HepG2 (cell line): Measurements from ENCODE around the gene YIPF3. TPM values are rescaled to one million over a fixed set of nuclear protein-coding genes. Genes with fewer than 3 reads are reported as not detected.

Experiments used
- ATAC-seq: fragments of 200-7000 bp; cut with Tn5 transposase; 3 replicates; pipeline ENCODE4 v1.9.1; 2020; ENCODE audit warnings: mild to moderate bottlenecking, moderate library complexity
- BruUV-seq: library from RNA; stranded (reverse); fragments of 400-500 nt; replicated peaks from 2 replicates; lab custom pipeline; 2021; lab: Mats Ljungman, UMichigan
- CTCF ChIA-PET: fragments of 300-600 bp; formaldehyde crosslinking; extraction: SDS; loops from one replicate; lab custom pipeline; 2021; ENCODE audit warnings: low total read pairs, inconsistent platforms, low intra/inter-chr PET ratio; lab: Yijun Ruan, JAX
- POLR2A ChIA-PET: fragments of 350-600 bp; sonication (Branson Sonifier 250); formaldehyde crosslinking; loops from one replicate; lab custom pipeline; 2020; ENCODE audit warnings: antibody characterized with exemption, inconsistent platforms; lab: Yijun Ruan, JAX
- DNase-seq: peaks from one replicate; pipeline ENCODE4 v3.0.0-alpha.2; 2015; ENCODE audit warnings: low spot score
- FAIRE-seq: peaks from 3 replicates; lab custom pipeline; 2011; peaks lifted over from hg19 to GRCh38; lab: Jason Lieb, UNC
- H2AFZ ChIP-seq: one replicate; pipeline ENCODE4 v1.6.1; 2011; ENCODE audit warnings: low read length, inconsistent platforms
- H3K27ac ChIP-seq: fragments of 300-600 bp; 3 replicates; pipeline ENCODE4 v1.8.0; 2011; ENCODE audit warnings: mixed run types, mild to moderate bottlenecking, mixed read lengths, low read length, inconsistent platforms; ENCODE audit not compliant: insufficient read depth; ENCODE audit errors: extremely low read length
- H3K27me3 ChIP-seq, 2 experiments: fragments of 200-600 bp in 1 of 2; 2 replicates in 1 of 2; 3 replicates in 1 of 2; pipeline versions ENCODE4 v1.6.0 to v1.8.0; 2011; ENCODE audit warnings: low read length in 2 of 2, mild to moderate bottlenecking in 2 of 2, moderate library complexity in 2 of 2, inconsistent platforms in 1 of 2; ENCODE audit not compliant: insufficient read depth in 2 of 2, control insufficient read depth in 1 of 2
- H3K36me3 ChIP-seq, 2 experiments: fragments of 200-600 bp in 1 of 2; replicated peaks in 1 of 2; 2 replicates in 1 of 2; 3 replicates in 1 of 2; pipeline versions ENCODE4 v1.5.1 to v1.8.0; 2011; ENCODE audit warnings: low read length in 2 of 2, inconsistent platforms in 1 of 2; ENCODE audit not compliant: insufficient read depth in 2 of 2, control insufficient read depth in 1 of 2
- H3K4me1 ChIP-seq: 2 replicates; pipeline ENCODE4 v1.5.1; 2012; ENCODE audit warnings: low read length, inconsistent platforms; ENCODE audit not compliant: insufficient read depth
- H3K4me2 ChIP-seq: 2 replicates; pipeline ENCODE4 v1.6.0; 2011; ENCODE audit warnings: low read depth, low read length, inconsistent platforms
- H3K4me3 ChIP-seq, 3 experiments: fragments of 200-600 bp in 1 of 3; sonication (generic), shearing (Covaris generic) in 1 of 3; replicated peaks in 1 of 3; 2 replicates each; pipeline ENCODE4 v1.5.1; 2011 to 2016; ENCODE audit warnings: low read length in 3 of 3, inconsistent platforms in 2 of 3, low read depth in 2 of 3, mild to moderate bottlenecking in 2 of 3, control low read depth in 1 of 3, mixed read lengths in 1 of 3; ENCODE audit not compliant: insufficient read depth in 1 of 3
- H3K79me2 ChIP-seq: one replicate; pipeline ENCODE4 v1.6.1; 2011; ENCODE audit warnings: low read length, inconsistent platforms; ENCODE audit not compliant: insufficient read depth
- H3K9ac ChIP-seq: 2 replicates; pipeline ENCODE4 v1.6.0; 2011; ENCODE audit warnings: mild to moderate bottlenecking, low read depth, low read length, inconsistent platforms; ENCODE audit not compliant: insufficient read depth
- H3K9me3 ChIP-seq: 2 replicates; pipeline ENCODE4 v1.5.1; 2012; ENCODE audit warnings: mild to moderate bottlenecking, low read length
- H4K20me1 ChIP-seq: 2 replicates; pipeline ENCODE4 v1.6.0; 2011; ENCODE audit warnings: inconsistent platforms, mild to moderate bottlenecking, low read length, moderate library complexity; ENCODE audit not compliant: insufficient read depth
- CCAR2 ChIP-seq: fragments of 200-400 bp; formaldehyde crosslinking; optimal IDR thresholded peaks from 2 replicates; pipeline ENCODE3; 2018; ENCODE audit warnings: low read depth, mild to moderate bottlenecking, low read length, moderate library complexity
- DNMT3B ChIP-seq: conservative IDR thresholded peaks from 2 replicates; pipeline ENCODE4 v1.6.1; 2016; ENCODE audit warnings: missing biosample characterization, control low read depth
- EED ChIP-seq: sonication (generic); formaldehyde crosslinking; IDR thresholded peaks from 2 replicates; pipeline ENCODE4 v1.5.0; 2020; ENCODE audit warnings: mild to moderate bottlenecking, missing genetic modification reagents
- GZF1 ChIP-seq: sonication (generic); formaldehyde crosslinking; IDR thresholded peaks from 2 replicates; pipeline ENCODE4 v1.5.1; 2020; ENCODE audit warnings: mild to moderate bottlenecking, missing genetic modification reagents
- MIER3 ChIP-seq: IDR thresholded peaks from 2 replicates; pipeline ENCODE4 v1.6.1; 2016; ENCODE audit warnings: missing compliant biosample characterization, borderline replicate concordance
- PITX1 ChIP-seq: sonication (generic); formaldehyde crosslinking; IDR thresholded peaks from 2 replicates; pipeline ENCODE4 v1.5.1; 2020; ENCODE audit warnings: mild to moderate bottlenecking, missing genetic modification reagents
- SIX1 ChIP-seq: sonication (generic); formaldehyde crosslinking; IDR thresholded peaks from 2 replicates; pipeline ENCODE4 v1.4.0; 2020; ENCODE audit warnings: missing genetic modification reagents, borderline replicate concordance
- TARDBP ChIP-seq: sonication (generic); formaldehyde crosslinking; IDR thresholded peaks from 2 replicates; pipeline ENCODE4 v1.8.0; 2022; ENCODE audit warnings: mild to moderate bottlenecking, missing genetic modification reagents
- TFAP4 ChIP-seq: sonication (generic); IDR thresholded peaks from 2 replicates; pipeline ENCODE4 v1.6.1; 2016; ENCODE audit warnings: low read depth, borderline replicate concordance
- THAP7 ChIP-seq: sonication (generic); formaldehyde crosslinking; IDR thresholded peaks from 2 replicates; pipeline ENCODE4 v1.8.1; 2023; ENCODE audit warnings: mild to moderate bottlenecking, missing genetic modification reagents
- ZBTB37 ChIP-seq: sonication (generic); formaldehyde crosslinking; IDR thresholded peaks from 2 replicates; pipeline ENCODE4 v1.4.0; 2020; ENCODE audit warnings: mild to moderate bottlenecking, missing genetic modification reagents
- ZIK1 ChIP-seq: sonication (generic); formaldehyde crosslinking; IDR thresholded peaks from 2 replicates; pipeline ENCODE4 v1.5.0; 2020; ENCODE audit warnings: mild to moderate bottlenecking, low read depth, missing genetic modification reagents, borderline replicate concordance
- ZNF3 ChIP-seq: IDR thresholded peaks from 2 replicates; pipeline ENCODE4 v1.7.0; 2017; ENCODE audit warnings: inconsistent platforms
- ZNF562 ChIP-seq: sonication (generic); formaldehyde crosslinking; IDR thresholded peaks from 2 replicates; pipeline ENCODE4 v1.8.0; 2022; ENCODE audit warnings: missing genetic modification reagents, borderline replicate concordance
- ZNF674 ChIP-seq: sonication (generic); formaldehyde crosslinking; IDR thresholded peaks from 2 replicates; pipeline ENCODE4 v1.5.0; 2020; ENCODE audit warnings: low read depth, mild to moderate bottlenecking, missing genetic modification reagents
- WGBS: methylation state at CpG from one replicate; pipeline ENCODE4 v1.1.6; 2017; ENCODE audit warnings: low lambda C conversion rate; 5-methylcytosine and 5-hydroxymethylcytosine counted together
- in situ Hi-C: cut with HindIII; loops from 2 replicates; pipeline ENCODE4 v1.10.0; 2017; ENCODE audit warnings: low pct_unique_long_range_greater_than_20kb; ENCODE audit not compliant: extremely low pct_ligation_motif_present
- intact Hi-C: fragments of 100-400 bp; cut with micrococcal nuclease; formaldehyde crosslinking; loops from one replicate; pipeline ENCODE4 v1.10.0; 2022; ENCODE audit not compliant: unreplicated experiment
- polyA plus RNA-seq, 8 experiments: library from polyadenylated mRNA; depleted of rRNA in 3 of 8; stranded (reverse) in 7 of 8; unstranded in 1 of 8; fragments of >200 nt; fragmentation: Illumina TruSeq in 4 of 8; extraction: Trizol in 4 of 8; gene quantifications; 2 replicates each; pipeline versions ENCODE4 v1.2.1 to v1.2.3, GENCODE V29; 2011 to 2016; ENCODE audit warnings: low read depth in 4 of 8, missing spikeins in 1 of 8, mixed read lengths in 1 of 8; ENCODE audit not compliant: insufficient read depth in 1 of 8
- total RNA-seq, 5 experiments: library from RNA; depleted of rRNA; stranded (reverse); fragments of >200 nt; fragmentation: Illumina TruSeq; extraction: Trizol; gene quantifications; 2 replicates each; pipeline ENCODE4 v1.2.3, GENCODE V29; 2016; ENCODE audit warnings: low read depth in 1 of 5
- TF ChIP-seq, protein P1 (sequence below): sonication (generic); formaldehyde crosslinking; IDR thresholded peaks from 2 replicates; pipeline ENCODE4 v1.5.1; 2020; ENCODE audit warnings: missing genetic modification reagents, mild to moderate bottlenecking, borderline replicate concordance
- TF ChIP-seq, protein P2 (sequence below): sonication (generic); formaldehyde crosslinking; IDR thresholded peaks from 2 replicates; pipeline ENCODE4 v1.4.0; 2020; ENCODE audit warnings: missing genetic modification reagents

YIPF3 gene
- total and polyA plus RNA-seq, 2 of the 13 experiments (the other 11 are each of a cell fraction or from before 2014, with no cell fraction given), result 107 to 206 TPM

DNA sequence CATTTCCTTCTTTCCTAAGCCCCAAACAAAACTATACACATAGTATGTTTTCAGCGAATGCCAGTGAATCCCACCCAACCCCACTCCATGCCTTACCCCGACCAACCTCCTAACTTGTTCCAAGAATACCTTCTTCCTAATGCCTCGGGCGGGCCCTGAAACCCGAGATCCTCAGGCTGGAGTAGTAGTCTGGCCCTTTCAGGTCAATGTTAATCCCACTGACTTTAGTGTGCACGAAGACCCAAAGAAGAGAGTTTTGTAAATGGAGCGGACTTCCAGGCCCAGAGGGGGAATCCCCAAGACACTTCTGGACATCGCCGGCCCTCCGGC lies 394 bp downstream of the YIPF3 start:
- Histone ChIP-seq H3K4me1 (peaks cover 36% of the 10 kb centered on the region), H2AFZ (no peak overlapping the region), H3K4me3 (peak overlapping the region; percentile 85 to 99 (median 93)), H3K9me3 (no peaks in the 10 kb centered on the region), H3K4me2 (peak overlapping the region; percentile 91), H3K79me2 (peaks cover 52% of the 10 kb centered on the region), H3K27ac (peak overlapping the region; percentile 72), H3K27me3 (peaks cover 0 to 5% of the 10 kb centered on the region in 2 experiments; a peak in 1 of 5 replicates), H3K9ac (peak overlapping the region; percentile 98), H3K36me3 (peaks cover 34 to 60% of the 10 kb centered on the region in 2 experiments), H4K20me1 (no peaks in the 10 kb centered on the region)
- 4% methylated on average over 7 of the region's 10 CpGs for WGBS
- ChIA-PET CTCF (no interaction called here), POLR2A (interaction anchor here (0.6 to 2.0 kb wide), 12 partner anchors 10 to 502 kb away, joined by 3 to 11 read pairs (median 5); partner anchors contain the start of genes ABCC10, GTPBP2, KLHDC3 and MEA1)
- FAIRE-seq (no peak), DNase-seq (no peak), ATAC-seq (peak; percentile 31)
- in situ Hi-C loops, result no loop called here
- intact Hi-C loops, result loop anchor here (5.0 kb wide), 1 partner anchor 61 kb away; the partner anchor contains the start of genes POLH and XPO5
- no TSS peak for BruUV-seq
- TF ChIP-seq, protein P1, sequence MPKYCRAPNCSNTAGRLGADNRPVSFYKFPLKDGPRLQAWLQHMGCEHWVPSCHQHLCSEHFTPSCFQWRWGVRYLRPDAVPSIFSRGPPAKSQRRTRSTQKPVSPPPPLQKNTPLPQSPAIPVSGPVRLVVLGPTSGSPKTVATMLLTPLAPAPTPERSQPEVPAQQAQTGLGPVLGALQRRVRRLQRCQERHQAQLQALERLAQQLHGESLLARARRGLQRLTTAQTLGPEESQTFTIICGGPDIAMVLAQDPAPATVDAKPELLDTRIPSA (CRISPR knock-in tag), result no peak
- TF ChIP-seq DNMT3B (CRISPR knock-in tag), result 0 out of 2 replicates have a peak, but pooled peaks have one; percentile 14
- no peak for TF ChIP-seq ZNF562 (CRISPR knock-in tag)
- TF ChIP-seq THAP7 (CRISPR knock-in tag), result no peak
- peak; percentile 55; the same call in 1 of the 2 replicates for TF ChIP-seq TFAP4
- TF ChIP-seq CCAR2, result peak; percentile 14
- TF ChIP-seq TARDBP (CRISPR knock-in tag), result no peak; the same call in 1 of the 2 replicates
- 0 out of 2 replicates have a peak, but pooled peaks have one; percentile 6 for TF ChIP-seq PITX1 (CRISPR knock-in tag)
- no peak for TF ChIP-seq GZF1 (CRISPR knock-in tag)
- 0 out of 2 replicates have a peak, but pooled peaks have one; percentile 29 for TF ChIP-seq SIX1 (CRISPR knock-in tag)
- TF ChIP-seq MIER3, result no peak
- TF ChIP-seq ZIK1 (CRISPR knock-in tag), result peak; percentile 10; the same call in 1 of the 2 replicates
- peak; percentile 12; the same call in 1 of the 2 replicates for TF ChIP-seq ZNF674
- no peak for TF ChIP-seq ZNF3 (CRISPR knock-in tag)
- TF ChIP-seq ZBTB37 (CRISPR knock-in tag), result 0 out of 2 replicates have a peak, but pooled peaks have one; percentile 30
- TF ChIP-seq, protein P2, sequence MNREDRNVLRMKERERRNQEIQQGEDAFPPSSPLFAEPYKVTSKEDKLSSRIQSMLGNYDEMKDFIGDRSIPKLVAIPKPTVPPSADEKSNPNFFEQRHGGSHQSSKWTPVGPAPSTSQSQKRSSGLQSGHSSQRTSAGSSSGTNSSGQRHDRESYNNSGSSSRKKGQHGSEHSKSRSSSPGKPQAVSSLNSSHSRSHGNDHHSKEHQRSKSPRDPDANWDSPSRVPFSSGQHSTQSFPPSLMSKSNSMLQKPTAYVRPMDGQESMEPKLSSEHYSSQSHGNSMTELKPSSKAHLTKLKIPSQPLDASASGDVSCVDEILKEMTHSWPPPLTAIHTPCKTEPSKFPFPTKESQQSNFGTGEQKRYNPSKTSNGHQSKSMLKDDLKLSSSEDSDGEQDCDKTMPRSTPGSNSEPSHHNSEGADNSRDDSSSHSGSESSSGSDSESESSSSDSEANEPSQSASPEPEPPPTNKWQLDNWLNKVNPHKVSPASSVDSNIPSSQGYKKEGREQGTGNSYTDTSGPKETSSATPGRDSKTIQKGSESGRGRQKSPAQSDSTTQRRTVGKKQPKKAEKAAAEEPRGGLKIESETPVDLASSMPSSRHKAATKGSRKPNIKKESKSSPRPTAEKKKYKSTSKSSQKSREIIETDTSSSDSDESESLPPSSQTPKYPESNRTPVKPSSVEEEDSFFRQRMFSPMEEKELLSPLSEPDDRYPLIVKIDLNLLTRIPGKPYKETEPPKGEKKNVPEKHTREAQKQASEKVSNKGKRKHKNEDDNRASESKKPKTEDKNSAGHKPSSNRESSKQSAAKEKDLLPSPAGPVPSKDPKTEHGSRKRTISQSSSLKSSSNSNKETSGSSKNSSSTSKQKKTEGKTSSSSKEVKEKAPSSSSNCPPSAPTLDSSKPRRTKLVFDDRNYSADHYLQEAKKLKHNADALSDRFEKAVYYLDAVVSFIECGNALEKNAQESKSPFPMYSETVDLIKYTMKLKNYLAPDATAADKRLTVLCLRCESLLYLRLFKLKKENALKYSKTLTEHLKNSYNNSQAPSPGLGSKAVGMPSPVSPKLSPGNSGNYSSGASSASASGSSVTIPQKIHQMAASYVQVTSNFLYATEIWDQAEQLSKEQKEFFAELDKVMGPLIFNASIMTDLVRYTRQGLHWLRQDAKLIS (CRISPR knock-in tag), result 0 out of 2 replicates have a peak, but pooled peaks have one; percentile 37
- 0 out of 2 replicates have a peak, but pooled peaks have one; percentile 1 for TF ChIP-seq EED (CRISPR knock-in tag)
